ENCODE data around the gene DOCK9. TPM values are rescaled to one million over a fixed set of nuclear protein-coding genes. Genes with fewer than 3 reads are reported as not detected.

The DOCK9 gene
- total and polyA plus RNA-seq, 5 donors from 2014 or later = 4.4 to 75.0 (median 7.3) TPM

- H3K27ac ChIP-seq (ENCODE audit: insufficient read depth, low read length, poor library complexity, severe bottlenecking) = no peak overlapping the region
- Mint-ChIP-seq H3K9me3 (no peaks in the 10 kb centered on the region), H3K27ac (no peak overlapping the region), H3K36me3 (peaks cover 49% of the 10 kb centered on the region), H3K4me1 (peaks cover 8 to 10% (median 9%) of the 10 kb centered on the region in 4 donors), H3K4me3 (no peak overlapping the region), H3K27me3 (no peaks in the 10 kb centered on the region)
- ATAC-seq (ENCODE audit: low read depth in 2 of 2) (no peak), DNase-seq (no peak)
- H3K27me3 ChIP-seq (ENCODE audit: control insufficient read depth, insufficient read depth, low read length) = no peaks in the 10 kb centered on the region
- no peaks in the 10 kb centered on the region for H3K4me1 ChIP-seq (ENCODE audit: control insufficient read depth, insufficient read depth, low read length, poor library complexity, severe bottlenecking)
- no peak overlapping the region for H3K4me3 ChIP-seq (ENCODE audit: low read depth, low read length)
- H3K36me3 ChIP-seq (ENCODE audit: control insufficient read depth, insufficient read depth, low read length) = peaks cover 28% of the 10 kb centered on the region
- H3K9me3 ChIP-seq (ENCODE audit: control insufficient read depth in 2 of 2, low read length in 2 of 2) = no peaks in the 10 kb centered on the region
Observed at GRCh38 chr13:98846521-98846920, 131.3 kb downstream of the DOCK9 start.

- Histone ChIP-seq H3K9me3 (ENCODE audit: control insufficient read depth in 2 of 2, low read length in 2 of 2) (no peaks in the 10 kb centered on the region), H3K27ac (ENCODE audit: insufficient read depth, low read length, poor library complexity, severe bottlenecking) (no peak overlapping the region), H3K4me3 (ENCODE audit: low read depth, low read length) (no peak overlapping the region), H3K27me3 (ENCODE audit: control insufficient read depth, insufficient read depth, low read length) (no peaks in the 10 kb centered on the region), H3K36me3 (ENCODE audit: control insufficient read depth, insufficient read depth, low read length) (peaks cover 28% of the 10 kb centered on the region), H3K4me1 (ENCODE audit: control insufficient read depth, insufficient read depth, low read length, poor library complexity, severe bottlenecking) (no peaks in the 10 kb centered on the region)
- no peak for DNase-seq
- Mint-ChIP-seq H3K27ac (peak overlapping the region in 1 of 3 donors; percentile 21), H3K4me3 (no peak overlapping the region), H3K27me3 (no peaks in the 10 kb centered on the region), H3K9me3 (no peaks in the 10 kb centered on the region), H3K4me1 (peaks cover 8 to 10% (median 9%) of the 10 kb centered on the region in 4 donors), H3K36me3 (peaks cover 42% of the 10 kb centered on the region)
- ATAC-seq (ENCODE audit: low read depth in 2 of 2) = no peak
Observed at GRCh38 chr13:98845742-98846141, 132.1 kb downstream of the DOCK9 start.

- Mint-ChIP-seq H3K27me3 (no peaks in the 10 kb centered on the region), H3K4me3 (no peak overlapping the region), H3K9me3 (no peaks in the 10 kb centered on the region), H3K27ac (no peak overlapping the region), H3K4me1 (peaks cover 8 to 11% (median 9%) of the 10 kb centered on the region in 4 donors), H3K36me3 (peaks cover 43% of the 10 kb centered on the region)
- Histone ChIP-seq H3K27me3 (ENCODE audit: control insufficient read depth, insufficient read depth, low read length) (no peaks in the 10 kb centered on the region), H3K4me1 (ENCODE audit: control insufficient read depth, insufficient read depth, low read length, poor library complexity, severe bottlenecking) (no peaks in the 10 kb centered on the region), H3K4me3 (ENCODE audit: low read depth, low read length) (no peak overlapping the region), H3K9me3 (ENCODE audit: control insufficient read depth in 2 of 2, low read length in 2 of 2) (no peaks in the 10 kb centered on the region), H3K27ac (ENCODE audit: insufficient read depth, low read length, poor library complexity, severe bottlenecking) (no peak overlapping the region), H3K36me3 (ENCODE audit: control insufficient read depth, insufficient read depth, low read length) (peaks cover 26% of the 10 kb centered on the region)
- no peak for ATAC-seq (ENCODE audit: low read depth in 2 of 2)
- DNase-seq = no peak
Observed at GRCh38 chr13:98844021-98844420, 133.8 kb downstream of the DOCK9 start.

GRCh38 chr13:98843482-98843877 is 134.4 kb downstream of the DOCK9 start:
- DNase-seq = no peak
- no peak overlapping the region for H3K27ac Mint-ChIP-seq

GRCh38 chr13:98842858-98843481 is 134.9 kb downstream of the DOCK9 start:
- Histone ChIP-seq H3K27ac (ENCODE audit: insufficient read depth, low read length, poor library complexity, severe bottlenecking) (no peak overlapping the region), H3K27me3 (ENCODE audit: control insufficient read depth, insufficient read depth, low read length) (no peaks in the 10 kb centered on the region), H3K9me3 (ENCODE audit: control insufficient read depth in 2 of 2, low read length in 2 of 2) (no peaks in the 10 kb centered on the region), H3K4me3 (ENCODE audit: low read depth, low read length) (no peak overlapping the region), H3K4me1 (ENCODE audit: control insufficient read depth, insufficient read depth, low read length, poor library complexity, severe bottlenecking) (no peaks in the 10 kb centered on the region), H3K36me3 (ENCODE audit: control insufficient read depth, insufficient read depth, low read length) (peaks cover 23% of the 10 kb centered on the region)
- DNase-seq (peak; percentile 26 to 77 (median 51)), ATAC-seq (ENCODE audit: low read depth in 2 of 2) (peak; percentile 76 to 78)
- no peak overlapping the region for H3K4me3 Mint-ChIP-seq
- no peaks in the 10 kb centered on the region for H3K27me3 Mint-ChIP-seq
- peaks cover 38% of the 10 kb centered on the region for H3K36me3 Mint-ChIP-seq
- no peaks in the 10 kb centered on the region for H3K9me3 Mint-ChIP-seq
- H3K4me1 Mint-ChIP-seq = peaks cover 8 to 12% (median 9%) of the 10 kb centered on the region in 4 donors
- no peak overlapping the region for H3K27ac Mint-ChIP-seq

More at GRCh38 chr13:98843482-98843877, 134.4 kb downstream of the DOCK9 start:
- H3K36me3 ChIP-seq (ENCODE audit: control insufficient read depth, insufficient read depth, low read length) = peaks cover 23% of the 10 kb centered on the region
- H3K27ac ChIP-seq (ENCODE audit: insufficient read depth, low read length, poor library complexity, severe bottlenecking) = no peak overlapping the region
- no peak overlapping the region for H3K4me3 Mint-ChIP-seq
- no peaks in the 10 kb centered on the region for H3K9me3 ChIP-seq (ENCODE audit: control insufficient read depth in 2 of 2, low read length in 2 of 2)
- peaks cover 43% of the 10 kb centered on the region for H3K36me3 Mint-ChIP-seq
- H3K27me3 Mint-ChIP-seq = no peaks in the 10 kb centered on the region
- H3K4me3 ChIP-seq (ENCODE audit: low read depth, low read length) = no peak overlapping the region
- H3K9me3 Mint-ChIP-seq = no peaks in the 10 kb centered on the region
- H3K4me1 Mint-ChIP-seq = peaks cover 8 to 12% (median 9%) of the 10 kb centered on the region in 4 donors
- H3K4me1 ChIP-seq (ENCODE audit: control insufficient read depth, insufficient read depth, low read length, poor library complexity, severe bottlenecking) = no peaks in the 10 kb centered on the region
- H3K27me3 ChIP-seq (ENCODE audit: control insufficient read depth, insufficient read depth, low read length) = no peaks in the 10 kb centered on the region
- ATAC-seq (ENCODE audit: low read depth in 2 of 2) = no peak

GRCh38 chr13:98842070-98842469 is 135.8 kb downstream of the DOCK9 start:
- no peak overlapping the region for H3K27ac Mint-ChIP-seq
- no peak for DNase-seq
- H3K4me3 Mint-ChIP-seq = no peak overlapping the region
- Histone ChIP-seq H3K27ac (ENCODE audit: insufficient read depth, low read length, poor library complexity, severe bottlenecking) (no peak overlapping the region), H3K36me3 (ENCODE audit: control insufficient read depth, insufficient read depth, low read length) (peaks cover 21% of the 10 kb centered on the region), H3K27me3 (ENCODE audit: control insufficient read depth, insufficient read depth, low read length) (no peaks in the 10 kb centered on the region), H3K4me1 (ENCODE audit: control insufficient read depth, insufficient read depth, low read length, poor library complexity, severe bottlenecking) (no peaks in the 10 kb centered on the region), H3K4me3 (ENCODE audit: low read depth, low read length) (no peak overlapping the region), H3K9me3 (ENCODE audit: control insufficient read depth in 2 of 2, low read length in 2 of 2) (no peaks in the 10 kb centered on the region)
- H3K27me3 Mint-ChIP-seq = no peaks in the 10 kb centered on the region
- no peak for ATAC-seq (ENCODE audit: low read depth in 2 of 2)
- peaks cover 8 to 12% (median 9%) of the 10 kb centered on the region in 4 donors for H3K4me1 Mint-ChIP-seq
- H3K9me3 Mint-ChIP-seq = no peaks in the 10 kb centered on the region
- H3K36me3 Mint-ChIP-seq = peaks cover 35% of the 10 kb centered on the region

- Mint-ChIP-seq H3K4me3 (no peak overlapping the region), H3K4me1 (peaks cover 8 to 12% (median 9%) of the 10 kb centered on the region in 4 donors), H3K9me3 (no peaks in the 10 kb centered on the region), H3K27ac (no peak overlapping the region), H3K36me3 (peaks cover 21% of the 10 kb centered on the region), H3K27me3 (no peaks in the 10 kb centered on the region)
- H3K4me1 ChIP-seq (ENCODE audit: control insufficient read depth, insufficient read depth, low read length, poor library complexity, severe bottlenecking) = no peaks in the 10 kb centered on the region
- no peaks in the 10 kb centered on the region for H3K27me3 ChIP-seq (ENCODE audit: control insufficient read depth, insufficient read depth, low read length)
- H3K27ac ChIP-seq (ENCODE audit: insufficient read depth, low read length, poor library complexity, severe bottlenecking) = no peak overlapping the region
- H3K36me3 ChIP-seq (ENCODE audit: control insufficient read depth, insufficient read depth, low read length) = peaks cover 10% of the 10 kb centered on the region
- ATAC-seq (ENCODE audit: low read depth in 2 of 2) = peak in 1 of 2 donors; percentile 64
- DNase-seq = peak in 2 of 3 donors; percentile 13 to 50
- H3K9me3 ChIP-seq (ENCODE audit: control insufficient read depth in 2 of 2, low read length in 2 of 2) = no peaks in the 10 kb centered on the region
- no peak overlapping the region for H3K4me3 ChIP-seq (ENCODE audit: low read depth, low read length)
Observed at GRCh38 chr13:98839856-98840769, 137.8 kb downstream of the DOCK9 start.
